ENCODE results near the gene TTL.
"Not testable (repeated sequence)": the region's sequence is repeated elsewhere in the genome, so short reads cannot be mapped to it uniquely, and the experiment has no call there.

Gene TTL

GRCh38 chr2:112481528-112482233, at the start of gene TTL:
TTL (plus strand) TSS chr2:112482156; CDS start chr2:112482345, 189 bp downstream.
- peak; percentile 37 to 79 for DNase-seq

GRCh38 chr2:112432390-112432734, 49.6 kb upstream of the TTL start:
- not testable (repeated sequence) for DNase-seq

DNA sequence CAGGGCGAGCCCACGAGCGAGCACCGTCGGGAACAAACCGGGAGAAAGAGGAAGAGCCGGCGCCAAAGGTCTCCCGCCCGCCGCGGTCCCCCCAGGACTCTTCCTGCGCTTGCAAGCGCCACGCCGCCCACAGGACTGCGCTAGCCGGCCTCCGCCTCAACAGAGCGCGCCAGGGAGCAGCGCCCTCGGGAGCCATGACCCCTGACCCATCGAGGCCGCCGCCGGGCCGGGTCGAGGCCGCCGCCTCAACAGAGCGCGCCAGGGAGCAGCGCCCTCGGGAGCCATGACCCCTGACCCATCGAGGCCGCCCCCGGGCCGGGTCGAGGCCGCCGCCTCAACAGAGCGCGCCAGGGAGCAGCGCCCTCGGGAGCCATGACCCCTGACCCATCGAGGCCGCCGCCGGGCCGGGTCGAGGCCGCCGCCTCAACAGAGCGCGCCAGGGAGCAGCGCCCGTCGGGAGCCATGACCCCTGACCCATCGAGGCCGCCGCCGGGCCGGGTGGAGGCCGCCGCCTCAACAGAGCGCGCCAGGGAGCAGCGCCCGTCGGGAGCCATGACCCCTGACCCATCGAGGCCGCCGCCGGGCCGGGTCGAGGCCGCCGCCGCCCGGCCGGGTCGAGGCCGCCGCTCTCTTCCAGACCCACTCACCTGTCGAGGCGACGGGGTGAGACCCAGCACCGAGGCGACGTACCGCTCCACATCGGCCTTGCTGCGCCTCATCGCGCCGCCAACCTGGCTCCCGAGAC, 49.0 kb upstream of the TTL start:
- DNase-seq, result not testable (repeated sequence)

GRCh38 chr2:112433480-112433879, 48.5 kb upstream of the TTL start, which contains the start of gene RGPD8:
RGPD8 (minus strand) TSS chr2:112433645; CDS start chr2:112433453, 192 bp downstream.
- not testable (repeated sequence) for DNase-seq

DNA sequence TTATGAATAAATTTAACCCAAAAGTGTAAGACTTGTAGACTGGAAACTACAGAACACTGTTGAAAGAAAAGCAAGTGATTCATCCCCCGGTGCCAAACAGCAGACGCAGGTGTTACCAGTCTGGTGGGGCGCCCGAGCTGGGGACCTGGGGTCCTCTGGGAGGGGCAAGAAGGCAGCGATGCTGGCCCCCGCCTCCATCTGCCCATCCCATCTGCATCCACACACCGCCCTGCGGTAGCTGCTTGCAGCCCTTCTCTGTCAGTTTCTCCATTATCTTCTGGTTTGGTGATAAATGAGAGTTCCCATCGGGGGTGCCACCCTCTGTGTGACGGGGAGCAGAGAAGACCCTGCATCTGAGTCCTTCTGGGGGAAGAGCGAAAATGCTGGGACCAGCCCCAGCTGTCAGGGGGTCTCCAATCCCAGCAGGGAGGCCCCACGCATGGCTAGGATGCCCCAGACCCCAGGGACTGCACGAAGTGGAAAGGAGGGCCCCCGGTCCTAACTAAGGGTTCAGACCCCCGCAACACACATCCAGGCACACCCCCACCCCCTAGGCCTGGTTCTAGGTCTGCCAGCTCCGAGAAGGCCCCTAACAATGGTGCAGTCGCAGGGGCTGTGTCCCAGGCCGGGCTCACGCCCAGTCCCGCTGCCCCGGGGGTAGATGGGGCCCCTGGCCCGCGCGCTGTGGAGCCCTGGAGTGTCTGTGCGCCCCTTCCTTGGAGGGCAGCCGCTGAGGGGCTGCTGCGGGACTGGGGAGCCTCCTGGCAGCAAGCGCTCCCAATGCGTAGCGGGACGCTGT, 47.8 kb upstream of the TTL start:
- DNase-seq, result no peak

- not testable (repeated sequence) for DNase-seq
Measured at GRCh38 chr2:112434890-112435715, 46.9 kb upstream of the TTL start.

- not testable (repeated sequence) for DNase-seq
Measured at GRCh38 chr2:112435716-112436431, 46.1 kb upstream of the TTL start.

DNA sequence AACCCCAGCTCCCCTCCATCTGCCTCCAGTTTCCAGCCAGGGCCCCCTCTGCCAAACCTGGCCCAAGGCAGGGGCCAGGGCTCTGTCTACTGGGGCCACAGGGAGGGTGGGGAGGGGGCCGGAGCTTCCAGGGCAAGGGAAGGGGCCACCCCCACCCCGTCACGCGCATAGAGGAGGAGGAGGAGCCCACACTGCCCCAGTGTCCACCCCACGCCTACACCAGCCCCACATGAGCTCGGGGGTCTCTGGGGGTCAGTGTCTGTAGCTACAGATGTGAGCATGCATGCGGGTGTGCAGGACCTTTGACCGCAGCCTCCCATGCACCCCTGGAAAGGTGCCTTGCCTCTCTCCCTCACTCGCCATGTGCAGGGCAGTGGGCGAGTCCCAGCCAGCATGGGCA, 45.0 kb upstream of the TTL start:
- not testable (repeated sequence) for DNase-seq

GRCh38 chr2:112437405-112437831, 44.5 kb upstream of the TTL start:
- not testable (repeated sequence) for DNase-seq

- DNase-seq, result not testable (repeated sequence)
Measured at GRCh38 chr2:112438603-112439261, 43.2 kb upstream of the TTL start.

GRCh38 chr2:112444256-112444655, 37.7 kb upstream of the TTL start:
- not testable (repeated sequence) for DNase-seq

DNA sequence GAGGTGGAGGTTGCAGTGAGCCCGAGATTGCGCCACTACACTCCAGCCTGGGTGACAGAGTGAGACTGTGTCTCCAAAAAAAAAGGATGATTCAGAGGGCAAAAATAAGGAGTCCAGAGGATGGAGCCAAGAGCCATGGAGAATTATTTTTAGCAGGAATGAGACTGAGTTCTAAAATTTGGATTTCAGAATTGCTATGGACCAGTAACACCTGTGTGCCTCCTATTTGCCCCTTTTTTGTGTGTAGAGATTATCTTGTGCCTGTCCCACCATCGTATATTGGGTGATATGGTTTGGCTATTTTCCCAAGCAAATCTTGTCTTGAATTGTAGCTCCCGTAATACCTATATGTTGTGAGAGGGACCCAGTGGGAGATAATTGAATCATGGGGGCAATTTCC, 32.1 kb upstream of the TTL start:
- no peak for DNase-seq

DNA sequence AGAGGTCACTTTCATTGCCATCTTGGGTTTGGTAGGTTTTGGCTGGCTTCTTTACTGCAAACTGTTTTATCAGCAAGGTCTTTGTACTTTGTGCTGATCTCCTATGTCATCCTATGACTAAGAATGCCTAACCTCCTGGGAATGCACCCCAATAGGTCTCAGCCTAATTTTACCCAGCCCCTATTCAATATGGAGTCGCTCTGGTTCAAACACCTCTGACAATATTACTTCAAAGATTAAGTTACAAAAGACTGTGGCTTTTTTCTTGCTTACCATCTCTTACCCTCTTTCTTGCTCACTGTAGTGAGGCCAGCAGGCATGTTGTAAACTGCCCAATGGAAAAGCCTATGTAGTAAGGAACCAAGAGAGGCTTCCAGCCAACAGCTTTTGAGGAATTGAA, 30.6 kb upstream of the TTL start:
- DNase-seq, result no peak

- DNase-seq, result no peak
Measured at GRCh38 chr2:112454586-112454985, 27.4 kb upstream of the TTL start.

- no peak for DNase-seq
Measured at GRCh38 chr2:112459372-112459771, 22.6 kb upstream of the TTL start.

DNA sequence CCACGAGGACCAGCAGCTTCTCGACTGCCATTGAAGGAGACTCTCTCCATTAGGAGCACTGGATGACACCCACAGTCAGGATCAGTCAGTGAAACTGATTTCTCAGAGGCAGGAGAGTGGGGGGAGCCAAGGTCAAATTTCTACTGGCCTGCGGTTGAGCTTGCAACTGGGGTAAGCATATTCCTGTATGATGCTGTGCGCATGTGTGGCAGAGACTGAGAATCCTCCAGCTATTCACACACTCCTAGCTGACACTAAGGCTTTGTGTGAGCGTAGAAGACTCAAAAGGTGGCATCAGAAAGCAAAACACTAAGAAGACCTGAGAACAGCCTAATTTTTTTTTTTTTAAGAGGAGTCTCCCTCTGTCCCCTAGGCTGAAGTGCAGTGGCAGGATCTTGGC, 19.8 kb upstream of the TTL start:
- DNase-seq, result no peak

DNA sequence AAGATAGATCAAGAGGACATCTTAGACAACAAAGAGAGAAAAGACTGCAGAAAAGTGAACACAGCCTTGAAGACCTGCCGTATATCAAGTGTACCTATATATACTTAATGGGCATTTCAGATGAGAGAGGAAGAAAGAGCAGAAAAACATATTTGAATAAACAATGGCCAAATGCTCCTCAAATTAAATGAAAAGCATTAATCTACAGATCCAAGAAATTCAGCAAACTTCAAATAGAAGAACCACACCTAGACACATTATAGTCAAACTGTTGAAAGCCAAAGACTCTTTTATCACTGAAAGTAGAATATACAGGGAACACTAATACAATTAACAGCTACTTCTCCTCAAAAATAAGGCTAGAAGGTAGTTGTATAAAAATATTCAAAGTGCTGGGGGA, 18.7 kb upstream of the TTL start:
- no peak for DNase-seq

DNA sequence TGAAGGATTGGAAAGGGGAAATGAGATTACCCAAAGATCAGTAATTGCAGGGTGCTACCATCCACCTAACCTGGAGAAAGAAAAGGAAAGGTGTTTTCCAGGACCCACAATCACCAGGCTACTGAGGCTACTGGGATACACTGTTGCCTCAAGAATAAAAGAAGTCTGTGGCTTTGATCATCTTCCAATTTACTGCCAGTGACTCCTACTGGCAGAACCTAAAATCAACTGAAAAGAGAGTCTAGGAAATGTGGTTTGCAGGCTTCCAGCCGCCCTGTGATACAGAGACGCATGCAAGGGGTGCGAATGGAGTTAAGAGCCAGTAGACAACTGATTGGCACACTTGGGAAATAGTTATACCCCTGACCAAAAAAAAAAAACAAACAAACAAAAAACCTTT, 16.6 kb upstream of the TTL start:
- no peak for DNase-seq

- no peak for DNase-seq
Measured at GRCh38 chr2:112472547-112473263, 9.3 kb upstream of the TTL start.

DNA sequence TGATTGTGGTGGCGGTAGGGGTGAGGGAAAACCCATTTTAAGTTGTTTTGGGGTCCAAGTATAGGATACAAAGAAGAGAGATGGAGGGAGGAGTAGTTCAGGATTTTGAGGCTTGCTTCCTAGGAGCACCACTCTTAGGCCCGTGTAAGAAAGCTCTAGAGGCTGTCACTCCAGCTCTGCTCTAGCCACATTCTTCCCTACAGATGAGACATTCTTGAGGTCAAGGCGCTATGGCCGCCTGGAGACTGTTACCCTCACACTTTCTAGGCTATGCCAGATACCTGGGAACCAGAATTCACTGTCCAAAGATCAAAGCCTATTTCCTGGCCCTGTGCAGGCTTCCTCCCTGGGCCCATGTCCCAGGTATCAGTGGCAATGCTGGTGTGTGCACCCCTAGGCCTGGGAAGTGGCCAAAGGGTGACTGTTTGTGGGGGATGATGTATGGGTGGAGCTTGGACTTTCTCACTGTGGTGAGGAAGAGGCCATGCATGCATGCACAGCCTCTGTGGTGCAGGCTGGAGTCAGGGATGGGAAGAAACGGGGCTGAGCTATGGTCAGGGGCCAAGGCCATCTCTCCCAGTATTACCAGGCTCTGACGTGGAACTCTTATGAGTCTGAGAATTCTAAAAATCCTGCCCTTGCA, 7.0 kb upstream of the TTL start:
- no peak for DNase-seq

All from bone marrow (tissue), 2 donors.